HG03280 (cell line): ENCODE data around the gene NDRG3.
"Not testable (repeated sequence)": the region's sequence is repeated elsewhere in the genome, so short reads cannot be mapped to it uniquely, and the experiment has no call there.

Experiments
- ATAC-seq: cut with Tn5 transposase; IDR thresholded peaks from one replicate; pipeline ENCODE4 v1.9.1; 2021; ENCODE audit warnings: mild to moderate bottlenecking, moderate library complexity; ENCODE audit not compliant: unreplicated experiment

NDRG3 gene

GRCh38 chr20:36614781-36615557, 130.9 kb downstream of the NDRG3 start:
- ATAC-seq, result no peak

GRCh38 chr20:36613974-36614373, 131.9 kb downstream of the NDRG3 start:
- ATAC-seq, result no peak

- no peak for ATAC-seq
These were observed 134.3 kb downstream of the NDRG3 start for GRCh38 chr20:36611625-36612024.

GRCh38 chr20:36608388-36608728, 137.5 kb downstream of the NDRG3 start:
- ATAC-seq, result not testable (repeated sequence)

- no peak for ATAC-seq
These were observed 138.1 kb downstream of the NDRG3 start for GRCh38 chr20:36607586-36608387.

- peak; percentile 7 for ATAC-seq
These were observed 139.5 kb downstream of the NDRG3 start for GRCh38 chr20:36606158-36607066.

- peak; percentile 86 for ATAC-seq
These were observed 140.3 kb downstream of the NDRG3 start, which contains the start of gene RAB5IF for GRCh38 chr20:36605399-36606157. Gene RAB5IF (plus strand): TSS chr20:36605779. CDS start chr20:36605952, 173 bp downstream.

- peak; percentile 29 for ATAC-seq
These were observed 140.9 kb downstream of the NDRG3 start for GRCh38 chr20:36604952-36605398.
